GM19099 (cell line): Measurements from ENCODE around the gene PLIN4.

ENCODE experiments used
- POLR2A ChIP-seq: IDR thresholded peaks from 3 replicates; pipeline ENCODE4 v1.6.1; 2011; ENCODE audit warnings: low read depth; ENCODE audit not compliant: insufficient read length; ENCODE audit errors: extremely low read depth

Gene PLIN4, protein sequence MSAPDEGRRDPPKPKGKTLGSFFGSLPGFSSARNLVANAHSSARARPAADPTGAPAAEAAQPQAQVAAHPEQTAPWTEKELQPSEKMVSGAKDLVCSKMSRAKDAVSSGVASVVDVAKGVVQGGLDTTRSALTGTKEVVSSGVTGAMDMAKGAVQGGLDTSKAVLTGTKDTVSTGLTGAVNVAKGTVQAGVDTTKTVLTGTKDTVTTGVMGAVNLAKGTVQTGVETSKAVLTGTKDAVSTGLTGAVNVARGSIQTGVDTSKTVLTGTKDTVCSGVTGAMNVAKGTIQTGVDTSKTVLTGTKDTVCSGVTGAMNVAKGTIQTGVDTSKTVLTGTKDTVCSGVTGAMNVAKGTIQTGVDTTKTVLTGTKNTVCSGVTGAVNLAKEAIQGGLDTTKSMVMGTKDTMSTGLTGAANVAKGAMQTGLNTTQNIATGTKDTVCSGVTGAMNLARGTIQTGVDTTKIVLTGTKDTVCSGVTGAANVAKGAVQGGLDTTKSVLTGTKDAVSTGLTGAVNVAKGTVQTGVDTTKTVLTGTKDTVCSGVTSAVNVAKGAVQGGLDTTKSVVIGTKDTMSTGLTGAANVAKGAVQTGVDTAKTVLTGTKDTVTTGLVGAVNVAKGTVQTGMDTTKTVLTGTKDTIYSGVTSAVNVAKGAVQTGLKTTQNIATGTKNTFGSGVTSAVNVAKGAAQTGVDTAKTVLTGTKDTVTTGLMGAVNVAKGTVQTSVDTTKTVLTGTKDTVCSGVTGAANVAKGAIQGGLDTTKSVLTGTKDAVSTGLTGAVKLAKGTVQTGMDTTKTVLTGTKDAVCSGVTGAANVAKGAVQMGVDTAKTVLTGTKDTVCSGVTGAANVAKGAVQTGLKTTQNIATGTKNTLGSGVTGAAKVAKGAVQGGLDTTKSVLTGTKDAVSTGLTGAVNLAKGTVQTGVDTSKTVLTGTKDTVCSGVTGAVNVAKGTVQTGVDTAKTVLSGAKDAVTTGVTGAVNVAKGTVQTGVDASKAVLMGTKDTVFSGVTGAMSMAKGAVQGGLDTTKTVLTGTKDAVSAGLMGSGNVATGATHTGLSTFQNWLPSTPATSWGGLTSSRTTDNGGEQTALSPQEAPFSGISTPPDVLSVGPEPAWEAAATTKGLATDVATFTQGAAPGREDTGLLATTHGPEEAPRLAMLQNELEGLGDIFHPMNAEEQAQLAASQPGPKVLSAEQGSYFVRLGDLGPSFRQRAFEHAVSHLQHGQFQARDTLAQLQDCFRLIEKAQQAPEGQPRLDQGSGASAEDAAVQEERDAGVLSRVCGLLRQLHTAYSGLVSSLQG (N-terminal part only)

DNA sequence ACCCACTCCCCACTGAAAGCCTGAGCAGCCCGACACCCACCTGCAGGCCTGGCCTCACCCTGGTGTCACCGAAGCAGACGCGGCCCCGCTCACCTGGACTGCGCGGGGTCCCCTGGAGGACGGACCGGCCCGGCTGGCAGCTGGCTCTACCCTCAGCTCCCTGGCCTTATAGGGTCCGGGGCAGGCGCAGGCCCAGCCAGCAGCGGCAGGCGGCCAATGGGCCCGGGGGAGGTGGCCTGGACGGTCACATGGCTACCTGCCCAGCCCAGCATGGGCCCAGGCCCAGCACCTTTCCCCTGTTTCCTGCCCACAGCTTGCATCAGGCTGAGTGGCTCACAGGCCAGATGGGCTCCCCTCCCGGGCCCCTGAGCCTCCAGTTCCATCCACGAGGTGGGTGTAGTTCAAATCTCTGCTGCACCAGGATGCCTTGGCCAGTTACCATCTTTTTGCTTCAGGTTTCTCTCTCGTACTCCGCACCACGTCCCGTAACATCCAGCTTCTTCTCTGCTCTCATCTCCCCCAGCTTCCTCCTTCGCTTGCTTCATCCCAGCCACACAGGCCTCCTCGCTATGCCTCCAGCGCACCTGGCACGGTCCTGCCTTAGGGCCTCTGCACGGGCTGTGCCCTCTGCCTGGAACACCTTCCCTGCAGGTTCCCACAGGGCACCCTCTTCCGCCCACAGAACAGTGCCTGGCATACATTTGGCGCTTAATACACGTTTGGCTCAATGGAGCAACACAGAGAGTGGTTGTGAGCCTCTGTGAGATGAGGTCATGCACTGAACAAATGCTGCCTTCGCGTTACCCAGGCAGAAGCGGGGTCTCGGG is at the start of gene PLIN4:
Gene PLIN4, minus strand, starts transcription at position 142 of the 827 bp plus-strand sequence. CDS start 214 bp downstream, outside the sequence.
- TF ChIP-seq POLR2A = no peak

DNA sequence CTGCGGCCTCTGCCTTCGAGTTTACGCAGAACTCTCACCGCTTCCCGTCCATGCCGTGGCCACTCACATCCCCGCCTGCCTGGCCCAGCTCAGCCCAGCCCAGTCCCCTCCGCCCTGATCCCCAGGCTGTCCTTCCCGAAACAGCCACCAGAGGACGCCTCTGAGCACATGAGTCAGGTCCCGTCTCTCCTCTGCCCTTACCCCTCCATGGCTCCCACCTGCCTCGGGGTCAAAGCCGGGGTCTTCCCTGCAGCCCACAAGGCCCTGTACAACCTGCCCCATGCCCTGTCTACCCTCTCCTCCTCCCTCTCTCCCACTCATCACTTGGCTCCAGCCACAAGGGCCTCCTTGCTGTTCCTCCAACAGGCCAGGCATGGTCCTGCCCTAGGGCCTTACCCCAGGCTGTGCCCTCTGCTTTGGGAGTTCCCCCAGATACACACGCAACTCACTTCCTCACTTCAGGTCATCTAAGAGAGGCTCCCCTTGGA is 49.3 kb upstream of the PLIN4 start:
- no peak for TF ChIP-seq POLR2A

- no peak for TF ChIP-seq POLR2A
Measured at GRCh38 chr19:4566402-4567051, 48.2 kb upstream of the PLIN4 start.

DNA sequence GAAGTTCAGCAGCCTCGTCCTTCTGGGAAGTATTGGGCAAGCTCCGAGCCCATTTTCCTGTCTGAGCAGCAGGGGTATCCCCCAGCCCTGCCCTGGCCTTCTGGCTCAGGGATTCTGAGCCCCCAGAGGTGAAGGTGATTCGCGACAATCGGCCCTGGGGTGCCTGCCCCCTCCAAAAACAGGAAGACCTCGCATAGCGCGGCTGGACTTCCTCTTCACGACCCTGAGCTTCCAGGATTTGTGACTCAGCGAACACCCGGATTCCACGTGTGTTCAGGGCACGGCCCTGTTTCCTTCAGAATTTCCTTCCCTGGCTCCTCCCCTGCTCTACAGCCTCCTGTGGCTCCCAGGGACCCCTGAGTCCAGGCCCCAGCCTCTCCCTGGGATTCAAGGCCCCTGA is 41.3 kb upstream of the PLIN4 start, which contains the start of gene SEMA6B:
Gene SEMA6B, minus strand, starts transcription at position 116 of the 400 bp plus-strand sequence. CDS start 1,227 bp downstream, outside the sequence.
- no peak for TF ChIP-seq POLR2A

- TF ChIP-seq POLR2A = no peak
Measured at GRCh38 chr19:4557971-4558941, 40.0 kb upstream of the PLIN4 start.

DNA sequence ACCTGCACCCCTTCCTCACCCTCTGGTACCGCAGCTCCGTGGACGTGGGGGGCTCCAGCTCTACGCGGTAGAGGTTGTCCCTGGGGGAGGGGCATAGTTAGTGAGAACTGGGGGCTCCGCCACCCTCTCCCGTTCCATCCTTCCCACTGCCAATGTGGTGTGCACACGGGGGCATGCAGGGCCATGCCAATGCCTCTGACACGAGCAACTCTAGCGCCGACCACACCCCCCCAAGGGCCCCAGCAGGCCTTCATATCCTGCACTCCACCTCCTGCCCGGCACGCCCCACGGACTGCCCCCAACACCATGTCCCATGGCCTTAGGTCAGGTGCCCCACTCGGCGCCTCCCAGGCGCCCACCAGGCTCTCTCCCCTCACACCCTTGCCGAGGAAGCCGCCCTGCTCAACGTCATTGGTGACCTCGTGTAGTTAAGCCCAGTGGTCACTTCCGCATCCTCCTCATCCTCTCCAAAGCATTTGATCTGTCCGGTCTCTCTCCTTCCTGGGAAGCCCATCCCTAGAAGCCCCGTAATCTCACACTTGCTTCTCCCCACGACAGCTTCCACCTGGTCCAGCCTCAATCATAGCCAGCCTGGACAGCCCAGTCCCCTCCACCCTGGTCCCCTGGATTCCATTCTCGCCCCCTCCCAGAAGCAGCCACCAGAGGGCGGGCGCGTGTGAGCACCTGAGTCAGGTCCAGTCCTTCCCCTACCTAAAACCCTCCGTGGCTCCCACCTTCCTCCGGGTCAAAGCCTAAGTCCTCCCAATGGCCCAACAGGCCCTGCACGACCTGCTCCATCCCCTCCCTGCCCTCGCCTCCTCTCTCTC is 39.1 kb upstream of the PLIN4 start:
- no peak for TF ChIP-seq POLR2A

DNA sequence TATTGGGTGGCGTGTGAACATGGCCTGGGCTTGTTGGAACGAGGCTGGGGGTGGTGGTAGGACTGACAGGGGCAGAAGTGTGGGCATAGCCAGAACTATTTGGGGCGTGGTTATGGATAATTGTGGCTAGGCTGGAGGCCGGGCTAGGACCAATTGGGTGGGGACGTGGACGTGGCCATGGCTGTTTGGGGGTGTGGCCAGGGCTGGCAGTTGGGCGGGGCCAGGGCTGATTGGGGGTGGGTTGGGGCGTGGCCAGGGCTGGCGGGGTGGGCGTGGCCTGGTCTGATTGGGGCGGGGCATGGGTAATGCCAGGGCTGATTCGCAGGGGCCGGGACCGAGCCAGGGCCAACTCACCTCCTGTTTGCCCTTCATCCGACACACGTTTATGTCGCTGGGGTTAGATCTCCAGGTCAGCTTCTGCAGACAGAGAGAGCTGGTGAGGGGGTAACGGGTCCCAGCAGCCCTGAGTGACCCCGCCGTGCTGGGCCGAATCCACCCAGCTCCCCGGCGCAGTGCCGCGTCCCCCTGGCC is 38.4 kb upstream of the PLIN4 start:
- TF ChIP-seq POLR2A = no peak

DNA sequence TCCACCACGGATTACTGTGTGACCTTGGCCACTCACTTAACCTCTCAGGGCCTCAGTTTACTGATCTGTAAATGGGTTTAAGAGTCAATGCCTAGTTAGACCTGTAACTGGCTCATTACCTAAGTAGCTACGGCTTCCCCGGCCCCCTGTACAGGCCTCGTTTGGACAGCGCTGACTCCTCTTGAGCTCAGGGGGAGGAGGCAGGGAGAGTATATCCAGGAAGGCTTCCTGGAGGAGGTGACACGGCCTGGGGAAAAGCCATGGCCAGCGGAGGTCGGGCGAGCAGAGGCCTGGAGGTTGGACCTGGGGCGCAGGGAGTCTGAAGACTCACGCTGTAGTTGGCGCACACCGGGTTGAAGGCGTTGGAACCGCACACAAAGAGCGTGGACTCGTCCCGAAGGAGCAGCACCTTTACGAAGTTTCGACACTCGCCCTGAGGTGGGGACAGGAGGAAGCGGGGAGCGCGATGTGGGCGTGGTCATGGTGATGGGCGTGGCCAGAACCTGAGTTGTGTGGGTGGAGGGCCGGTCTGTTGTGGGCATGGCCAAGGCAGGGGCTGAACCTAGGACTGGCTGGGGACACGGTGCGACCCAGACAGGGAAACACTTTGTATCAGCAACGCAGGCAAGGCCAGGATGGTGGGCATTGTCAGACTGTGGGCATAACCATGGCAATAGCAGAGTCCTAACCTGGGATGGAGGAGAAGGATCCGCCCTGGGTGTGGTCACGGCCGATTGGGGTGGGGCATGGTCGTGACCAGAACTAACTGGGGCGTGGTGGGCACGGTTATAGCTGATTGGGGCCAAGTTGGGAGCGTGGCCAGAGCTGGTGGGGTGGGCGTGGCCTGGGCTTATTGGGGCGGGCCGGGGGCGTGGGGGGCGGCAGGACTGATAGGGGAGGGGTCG is 37.6 kb upstream of the PLIN4 start:
- TF ChIP-seq POLR2A = no peak

- no peak for TF ChIP-seq POLR2A
Measured at GRCh38 chr19:4554717-4555116, 36.4 kb upstream of the PLIN4 start.

DNA sequence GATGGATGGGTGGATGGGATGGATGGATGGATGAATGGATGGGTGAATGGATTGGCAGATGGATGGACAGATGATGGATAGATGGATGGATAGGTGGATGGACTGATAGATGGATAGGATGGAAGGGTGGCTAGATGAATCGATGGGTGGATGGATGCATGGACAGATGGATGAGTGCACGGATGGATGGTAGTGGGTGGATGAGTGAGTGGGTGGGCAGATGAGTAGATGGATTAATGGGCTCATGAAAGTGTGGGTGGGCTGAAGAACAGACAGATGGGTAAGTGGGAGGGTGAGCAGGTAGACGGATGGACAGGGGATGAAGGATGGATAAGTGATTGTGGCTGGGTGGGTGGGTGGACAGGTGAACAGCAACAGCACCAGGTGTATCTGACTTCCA is 35.5 kb upstream of the PLIN4 start:
- no peak for TF ChIP-seq POLR2A
